Adipocyte (in vitro differentiated cells): ENCODE measurements around the gene DIMT1.
A peak's percentile ranks its signal among the peaks of the same experiment; 100 is the strongest.

Source experiments
- DNase-seq: peaks from one replicate; pipeline ENCODE4 v3.0.0-alpha.2; 2015; ENCODE audit warnings: low read depth
- H3K27me3 ChIP-seq: replicated peaks from 2 replicates; pipeline ENCODE4 v1.7.0; 2013; ENCODE audit warnings: mild to moderate bottlenecking, low read length, moderate library complexity; ENCODE audit not compliant: control insufficient read depth, insufficient read depth
- H3K36me3 ChIP-seq: 2 replicates; pipeline ENCODE4 v1.7.0; 2013; ENCODE audit warnings: low read length, mild to moderate bottlenecking, moderate library complexity; ENCODE audit not compliant: control insufficient read depth, insufficient read depth, severe bottlenecking
- H3K4me1 ChIP-seq: 2 replicates; pipeline ENCODE4 v1.7.0; 2013; ENCODE audit warnings: mild to moderate bottlenecking, low read length, moderate library complexity; ENCODE audit not compliant: control insufficient read depth, insufficient read depth
- H3K4me3 ChIP-seq: 2 replicates; pipeline ENCODE4 v1.7.0; 2013; ENCODE audit warnings: mild to moderate bottlenecking, low read length, moderate library complexity
- H3K9ac ChIP-seq: 2 replicates; pipeline ENCODE4 v1.7.0; 2013; ENCODE audit warnings: mild to moderate bottlenecking, low read length, moderate library complexity
- H3K9me3 ChIP-seq: 2 replicates; pipeline ENCODE4 v1.7.0; 2013; ENCODE audit warnings: mild to moderate bottlenecking, low read length, moderate library complexity; ENCODE audit not compliant: control insufficient read depth

DIMT1 gene

GRCh38 chr5:62412549-62413329 lies 9.0 kb upstream of the DIMT1 start, which contains the start of gene IPO11:
Gene IPO11 (plus strand): TSS chr5:62412763. CDS start chr5:62437280, 24,517 bp downstream.
- Histone ChIP-seq H3K9me3 (no peaks in the 10 kb centered on the region), H3K36me3 (no peaks in the 10 kb centered on the region), H3K4me3 (peak within 1 kb of the TSS; percentile 96), H3K4me1 (peaks cover 14% of the 10 kb centered on the region), H3K27me3 (no peaks in the 10 kb centered on the region), H3K9ac (peak within 1 kb of the TSS; percentile 90)
- peak; percentile 99 for DNase-seq

- no peaks in the 10 kb centered on the region for H3K4me1 ChIP-seq
- no peak overlapping the region for H3K9ac ChIP-seq
- no peaks in the 10 kb centered on the region for H3K27me3 ChIP-seq
- H3K36me3 ChIP-seq: peaks cover 89% of the 10 kb centered on the region
- H3K9me3 ChIP-seq: no peaks in the 10 kb centered on the region
- H3K4me3 ChIP-seq: no peak overlapping the region
- DNase-seq: peak; percentile 10
Measured at GRCh38 chr5:62395210-62395950, 8.3 kb downstream of the DIMT1 start.

GRCh38 chr5:62386824-62387223 lies 16.9 kb downstream of the DIMT1 start:
- H3K4me1 ChIP-seq: peaks cover 26% of the 10 kb centered on the region
- peak; percentile 65 for DNase-seq
- H3K4me3 ChIP-seq: no peak overlapping the region
- H3K9ac ChIP-seq: no peak overlapping the region
- H3K36me3 ChIP-seq: peaks cover 75% of the 10 kb centered on the region
- no peaks in the 10 kb centered on the region for H3K27me3 ChIP-seq
- no peaks in the 10 kb centered on the region for H3K9me3 ChIP-seq

- no peaks in the 10 kb centered on the region for H3K9me3 ChIP-seq
- no peaks in the 10 kb centered on the region for H3K27me3 ChIP-seq
- H3K4me3 ChIP-seq: no peak overlapping the region
- peaks cover 75% of the 10 kb centered on the region for H3K36me3 ChIP-seq
- H3K9ac ChIP-seq: no peak overlapping the region
- DNase-seq: no peak
- peaks cover 26% of the 10 kb centered on the region for H3K4me1 ChIP-seq
Measured at GRCh38 chr5:62385816-62386400, 17.8 kb downstream of the DIMT1 start.

- peak; percentile 10 for DNase-seq
- Histone ChIP-seq H3K9me3 (no peaks in the 10 kb centered on the region), H3K27me3 (no peaks in the 10 kb centered on the region), H3K36me3 (peaks cover 75% of the 10 kb centered on the region), H3K4me3 (no peak overlapping the region), H3K4me1 (peaks cover 26% of the 10 kb centered on the region), H3K9ac (no peak overlapping the region)
Measured at GRCh38 chr5:62385131-62385530, 18.6 kb downstream of the DIMT1 start.

GRCh38 chr5:62376064-62376463 lies 27.6 kb downstream of the DIMT1 start:
- H3K9me3 ChIP-seq: no peaks in the 10 kb centered on the region

GRCh38 chr5:62375627-62376026 lies 28.1 kb downstream of the DIMT1 start:
- Histone ChIP-seq H3K9ac (no peak overlapping the region), H3K4me3 (no peak overlapping the region), H3K27me3 (no peaks in the 10 kb centered on the region), H3K4me1 (peaks cover 3% of the 10 kb centered on the region), H3K9me3 (no peaks in the 10 kb centered on the region), H3K36me3 (peaks cover 68% of the 10 kb centered on the region)
- DNase-seq: no peak

More at GRCh38 chr5:62376064-62376463, 27.6 kb downstream of the DIMT1 start:
- Histone ChIP-seq H3K9ac (no peak overlapping the region), H3K4me1 (peaks cover 3% of the 10 kb centered on the region), H3K27me3 (no peaks in the 10 kb centered on the region), H3K4me3 (no peak overlapping the region), H3K36me3 (peaks cover 73% of the 10 kb centered on the region)
- DNase-seq: no peak

GRCh38 chr5:62374090-62374489 lies 29.6 kb downstream of the DIMT1 start:
- Histone ChIP-seq H3K4me3 (no peak overlapping the region), H3K9me3 (no peaks in the 10 kb centered on the region), H3K4me1 (peaks cover 3% of the 10 kb centered on the region), H3K9ac (no peak overlapping the region), H3K27me3 (no peaks in the 10 kb centered on the region), H3K36me3 (peaks cover 57% of the 10 kb centered on the region)
- DNase-seq: no peak

- Histone ChIP-seq H3K4me3 (no peak overlapping the region), H3K4me1 (peaks cover 3% of the 10 kb centered on the region), H3K9ac (no peak overlapping the region), H3K27me3 (no peaks in the 10 kb centered on the region), H3K9me3 (no peaks in the 10 kb centered on the region), H3K36me3 (peaks cover 52% of the 10 kb centered on the region)
- no peak for DNase-seq
Measured at GRCh38 chr5:62373382-62373781, 30.3 kb downstream of the DIMT1 start.

GRCh38 chr5:62372600-62372999 lies 31.1 kb downstream of the DIMT1 start:
- peaks cover 3% of the 10 kb centered on the region for H3K4me1 ChIP-seq
- H3K36me3 ChIP-seq: peaks cover 49% of the 10 kb centered on the region
- H3K9ac ChIP-seq: no peak overlapping the region
- H3K9me3 ChIP-seq: no peaks in the 10 kb centered on the region
- no peak overlapping the region for H3K4me3 ChIP-seq
- no peak for DNase-seq
- H3K27me3 ChIP-seq: no peaks in the 10 kb centered on the region

- Histone ChIP-seq H3K9me3 (no peaks in the 10 kb centered on the region), H3K4me3 (no peak overlapping the region), H3K4me1 (peaks cover 3% of the 10 kb centered on the region), H3K27me3 (no peaks in the 10 kb centered on the region), H3K36me3 (peaks cover 40% of the 10 kb centered on the region), H3K9ac (no peak overlapping the region)
- no peak for DNase-seq
Measured at GRCh38 chr5:62371409-62371808, 32.3 kb downstream of the DIMT1 start.
